Smooth muscle cell (in vitro differentiated cells): Measurements from ENCODE around the gene LACRT. TPM values are rescaled to one million over a fixed set of nuclear protein-coding genes. Genes with fewer than 3 reads are reported as not detected.

Experiments
- DNase-seq: peaks from one replicate; lab custom pipeline; 2025; ENCODE audit not compliant: unreplicated experiment; lab: John Stamatoyannopoulos, UW
- H2AFZ ChIP-seq: fragments of 200-600 bp; sonication (generic); 2 replicates; pipeline ENCODE4 v1.6.0; 2016; ENCODE audit warnings: antibody characterized with exemption, low read depth, mild to moderate bottlenecking
- H3F3A ChIP-seq: fragments of 200-600 bp; sonication (generic); 2 replicates; pipeline ENCODE4 v1.6.0; 2017; ENCODE audit warnings: antibody characterized with exemption, low read depth
- H3K27ac ChIP-seq: fragments of 200-600 bp; sonication (generic); 2 replicates; pipeline ENCODE4 v1.5.1; 2016; ENCODE audit warnings: low read depth, mild to moderate bottlenecking
- H3K27me3 ChIP-seq: fragments of 200-600 bp; sonication (generic); 2 replicates; pipeline ENCODE4 v1.6.1; 2016; ENCODE audit warnings: low read depth, mild to moderate bottlenecking
- H3K36me3 ChIP-seq: fragments of 200-600 bp; sonication (generic); 2 replicates; pipeline ENCODE4 v1.5.1; 2016; ENCODE audit warnings: low read depth
- H3K4me1 ChIP-seq: fragments of 200-600 bp; sonication (generic); 2 replicates; pipeline ENCODE4 v1.5.1; 2016; ENCODE audit warnings: low read depth
- H3K4me2 ChIP-seq: fragments of 200-600 bp; sonication (generic); 2 replicates; pipeline ENCODE4 v1.6.0; 2016; ENCODE audit warnings: mild to moderate bottlenecking
- H3K4me3 ChIP-seq: fragments of 200-600 bp; sonication (generic); 2 replicates; pipeline ENCODE4 v1.5.1; 2016; ENCODE audit warnings: mild to moderate bottlenecking
- H3K79me2 ChIP-seq: fragments of 200-600 bp; sonication (generic); 2 replicates; pipeline ENCODE4 v1.6.0; 2016; ENCODE audit warnings: low read depth, mild to moderate bottlenecking
- H3K9ac ChIP-seq: fragments of 200-600 bp; sonication (generic); 2 replicates; pipeline ENCODE4 v1.6.0; 2016; ENCODE audit warnings: low read depth
- H3K9me3 ChIP-seq: fragments of 200-600 bp; sonication (generic); replicated peaks from 2 replicates; pipeline ENCODE4 v1.5.1; 2016; ENCODE audit warnings: low read depth
- H4K20me1 ChIP-seq: fragments of 200-600 bp; sonication (generic); 2 replicates; pipeline ENCODE4 v1.6.0; 2016; ENCODE audit warnings: low read depth
- WGBS: methylation state at CpG from one replicate; pipeline ENCODE4 v1.1.7; 2016; ENCODE audit warnings: low lambda C conversion rate; 5-methylcytosine and 5-hydroxymethylcytosine counted together
- polyA plus RNA-seq: library from polyadenylated mRNA; unstranded; fragments of >200 nt; fragmentation: Nextera tagmentation; extraction: Ambion mirVana; gene quantifications from 2 replicates; pipeline ENCODE4 v1.2.1, GENCODE V29; 2016
- total RNA-seq: library from RNA; depleted of rRNA; stranded (reverse); fragments of >200 nt; gene quantifications from 2 replicates; pipeline ENCODE4 v1.2.3, GENCODE V29; 2014
- TF ChIP-seq, protein P1 (sequence below): fragments of 200-600 bp; sonication (generic); IDR thresholded peaks from 2 replicates; pipeline ENCODE4 v1.5.1; 2017; ENCODE audit warnings: borderline replicate concordance, mild to moderate bottlenecking, antibody characterized with exemption; ENCODE audit not compliant: insufficient read depth, poor library complexity, severe bottlenecking

Gene LACRT
- total and polyA plus RNA-seq, 2 experiments from 2014 or later = not detected

- WGBS = 86% methylated on average over 3 of the region's 3 CpGs
- TF ChIP-seq, protein P1, sequence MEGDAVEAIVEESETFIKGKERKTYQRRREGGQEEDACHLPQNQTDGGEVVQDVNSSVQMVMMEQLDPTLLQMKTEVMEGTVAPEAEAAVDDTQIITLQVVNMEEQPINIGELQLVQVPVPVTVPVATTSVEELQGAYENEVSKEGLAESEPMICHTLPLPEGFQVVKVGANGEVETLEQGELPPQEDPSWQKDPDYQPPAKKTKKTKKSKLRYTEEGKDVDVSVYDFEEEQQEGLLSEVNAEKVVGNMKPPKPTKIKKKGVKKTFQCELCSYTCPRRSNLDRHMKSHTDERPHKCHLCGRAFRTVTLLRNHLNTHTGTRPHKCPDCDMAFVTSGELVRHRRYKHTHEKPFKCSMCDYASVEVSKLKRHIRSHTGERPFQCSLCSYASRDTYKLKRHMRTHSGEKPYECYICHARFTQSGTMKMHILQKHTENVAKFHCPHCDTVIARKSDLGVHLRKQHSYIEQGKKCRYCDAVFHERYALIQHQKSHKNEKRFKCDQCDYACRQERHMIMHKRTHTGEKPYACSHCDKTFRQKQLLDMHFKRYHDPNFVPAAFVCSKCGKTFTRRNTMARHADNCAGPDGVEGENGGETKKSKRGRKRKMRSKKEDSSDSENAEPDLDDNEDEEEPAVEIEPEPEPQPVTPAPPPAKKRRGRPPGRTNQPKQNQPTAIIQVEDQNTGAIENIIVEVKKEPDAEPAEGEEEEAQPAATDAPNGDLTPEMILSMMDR = no peak
Observed at GRCh38 chr12:54628186-54628846, 6.4 kb downstream of the LACRT start.

DNA sequence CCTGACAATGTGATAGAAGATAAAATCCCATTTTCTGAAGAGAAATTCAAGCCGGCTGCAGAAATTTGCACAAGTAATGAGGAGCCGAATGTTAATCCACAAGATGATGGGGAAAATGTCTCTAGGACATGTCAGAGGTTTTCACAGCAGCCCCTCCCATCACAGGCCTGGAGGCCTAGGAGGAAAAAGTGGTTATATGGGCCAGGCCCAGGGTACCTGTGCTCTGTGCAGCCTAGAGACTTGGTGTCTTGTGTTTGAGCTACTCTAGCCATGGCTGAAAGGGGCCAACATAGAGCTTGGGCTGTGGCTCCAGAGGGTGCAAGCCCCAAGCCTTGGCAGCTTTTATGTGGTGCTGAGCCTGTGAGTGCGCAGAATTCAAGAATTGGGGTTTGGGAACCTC, 7.4 kb downstream of the LACRT start:
- Histone ChIP-seq H3K9ac (no peak overlapping the region), H3K4me1 (no peaks in the 10 kb centered on the region), H2AFZ (no peak overlapping the region), H3K79me2 (no peaks in the 10 kb centered on the region), H3F3A (no peaks in the 10 kb centered on the region), H3K36me3 (no peaks in the 10 kb centered on the region), H3K4me3 (no peak overlapping the region), H3K9me3 (no peaks in the 10 kb centered on the region), H3K4me2 (no peak overlapping the region), H3K27ac (no peak overlapping the region), H3K27me3 (peaks cover 23% of the 10 kb centered on the region), H4K20me1 (no peaks in the 10 kb centered on the region)
- TF ChIP-seq, protein P1 = no peak
- 86% methylated on average over 3 of the region's 3 CpGs for WGBS
- no peak for DNase-seq

More at GRCh38 chr12:54628186-54628846, 6.4 kb downstream of the LACRT start:
- no peaks in the 10 kb centered on the region for H3F3A ChIP-seq
- no peak overlapping the region for H3K4me2 ChIP-seq
- no peaks in the 10 kb centered on the region for H4K20me1 ChIP-seq
- no peak overlapping the region for H3K4me3 ChIP-seq
- H2AFZ ChIP-seq = no peak overlapping the region
- no peaks in the 10 kb centered on the region for H3K79me2 ChIP-seq
- no peaks in the 10 kb centered on the region for H3K4me1 ChIP-seq
- DNase-seq = no peak
- H3K27ac ChIP-seq = no peak overlapping the region
- no peaks in the 10 kb centered on the region for H3K9me3 ChIP-seq
- peaks cover 24% of the 10 kb centered on the region for H3K27me3 ChIP-seq
- H3K9ac ChIP-seq = no peak overlapping the region
- H3K36me3 ChIP-seq = no peaks in the 10 kb centered on the region

DNA sequence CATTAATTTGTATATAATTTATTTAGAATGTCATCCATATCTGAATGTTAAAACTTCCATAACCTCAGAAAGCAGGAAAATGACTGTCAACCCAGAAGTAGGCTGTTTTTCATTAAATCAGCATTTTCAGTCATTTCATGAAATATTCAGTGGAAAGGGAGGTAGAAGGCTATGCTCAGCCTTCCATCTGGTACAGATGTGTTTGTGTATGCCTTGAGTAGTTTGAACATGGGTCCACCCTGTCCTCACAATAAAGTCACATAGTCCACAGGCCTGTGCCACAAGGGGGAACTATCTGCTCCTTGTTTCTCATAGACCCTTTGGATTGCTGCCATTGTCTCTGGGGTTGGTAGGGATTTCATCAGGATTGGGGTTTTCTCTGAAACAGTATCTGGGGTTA, 9.1 kb downstream of the LACRT start:
- Histone ChIP-seq H3K4me3 (no peak overlapping the region), H3K9ac (no peak overlapping the region), H3K27me3 (peaks cover 35% of the 10 kb centered on the region), H3K4me2 (no peak overlapping the region), H3K27ac (no peak overlapping the region), H4K20me1 (no peaks in the 10 kb centered on the region), H3F3A (no peaks in the 10 kb centered on the region), H3K9me3 (no peaks in the 10 kb centered on the region), H2AFZ (no peak overlapping the region), H3K79me2 (no peaks in the 10 kb centered on the region), H3K36me3 (no peaks in the 10 kb centered on the region), H3K4me1 (no peaks in the 10 kb centered on the region)
- no peak for DNase-seq
- TF ChIP-seq, protein P1 = no peak
